Measurements from ENCODE around the gene SLC17A7.

- TF ChIP-seq CTCF (conservative IDR thresholded peaks at IDR 0.05 in 1 of 2, IDR thresholded peaks at IDR 0.05 in 1 of 2; ENCODE audit: low read depth in 1 of 2, low read length in 2 of 2) (peak; percentile 78 to 91), EZH2 (IDR thresholded peaks at IDR 0.05; ENCODE audit: low read length, missing control alignments) (no peak)
Measured at GRCh38 chr19:49473868-49474541, 32.7 kb upstream of the SLC17A7 start, which contains the start of gene FLT3LG.

Measured in fibroblast of lung (primary cell).